Activated CD8-positive, alpha-beta T cell treated with anti-CD3 and anti-CD28 coated beads for 36 hours (primary cell): ENCODE measurements around the gene EOLA2. TPM values are rescaled to one million over a fixed set of nuclear protein-coding genes. Genes with fewer than 3 reads are reported as not detected.

Experiments used
- ATAC-seq: fragments of 200-7000 bp; cut with Tn5 transposase; one replicate; pipeline ENCODE4 v1.10.0; 2021; ENCODE audit warnings: mild to moderate bottlenecking, moderate library complexity
- CTCF ChIA-PET: fragments of 350-600 bp; sonication (Branson Sonifier 250); formaldehyde crosslinking; loops from one replicate; lab custom pipeline; 2021; ENCODE audit warnings: antibody characterized with exemption; lab: Charles Lee
- POLR2A ChIA-PET: fragments of 350-600 bp; sonication (Branson Sonifier 250); formaldehyde crosslinking; loops from one replicate; lab custom pipeline; 2021; ENCODE audit warnings: antibody characterized with exemption; lab: Charles Lee
- DNase-seq: peaks from one replicate; pipeline ENCODE4 v3.0.0-alpha.2; 2020
- H3K27ac Mint-ChIP-seq: one replicate; pipeline ENCODE4 v1.8.0; 2021; ENCODE audit warnings: mild to moderate bottlenecking, mixed read lengths
- H3K27me3 Mint-ChIP-seq: one replicate; pipeline ENCODE4 v1.8.0; 2021; ENCODE audit warnings: mixed read lengths
- H3K36me3 Mint-ChIP-seq: one replicate; pipeline ENCODE4 v1.8.0; 2021; ENCODE audit warnings: low read depth, mixed read lengths
- H3K4me1 Mint-ChIP-seq: one replicate; pipeline ENCODE4 v1.8.0; 2021; ENCODE audit warnings: low read depth, mixed read lengths
- H3K4me3 Mint-ChIP-seq: one replicate; pipeline ENCODE4 v1.8.0; 2021; ENCODE audit warnings: mild to moderate bottlenecking, moderate library complexity, mixed read lengths
- H3K9me3 Mint-ChIP-seq: one replicate; pipeline ENCODE4 v1.8.0; 2021; ENCODE audit warnings: mixed read lengths
- CTCF ChIP-seq: fragments of 200-600 bp; IDR thresholded peaks from one replicate; pipeline ENCODE4 v1.8.0; 2022; ENCODE audit warnings: antibody characterized with exemption, mild to moderate bottlenecking
- intact Hi-C: fragments of 100-400 bp; cut with micrococcal nuclease; formaldehyde crosslinking; loops from one replicate; pipeline ENCODE4 v1.10.0; 2022
- total RNA-seq, 2 experiments: library from RNA; stranded (reverse); gene quantifications; one replicate each; pipeline ENCODE4 v1.2.3, GENCODE V29; 2021

Gene EOLA2
- total RNA-seq: 10 to 100 TPM; 23.2 to 25.8 TPM

- no peaks in the 10 kb centered on the region for H3K9me3 Mint-ChIP-seq
- DNase-seq (peak; percentile 96), ATAC-seq (peak; percentile 51)
- intact Hi-C loops: loop anchor here (10.0 kb wide), 2 partner anchors 394 to 434 kb away; partner anchors contain the start of genes EOLA1, HSFX3 and IDS
- H3K27ac Mint-ChIP-seq: peak within 1 kb of the TSS; percentile 97
- no peaks in the 10 kb centered on the region for H3K27me3 Mint-ChIP-seq
- ChIA-PET POLR2A (interaction anchor here (0.5 to 0.9 kb wide), 2 partner anchors 35 to 424 kb away, joined by 3 read pairs; no protein-coding TSS in a partner anchor), CTCF (interaction anchor here (0.8 to 1.5 kb wide), 3 partner anchors 22 to 399 kb away, joined by 3 to 4 read pairs (median 4); no protein-coding TSS in a partner anchor)
- peak within 1 kb of the TSS; percentile 83 for H3K4me3 Mint-ChIP-seq
- peaks cover 2% of the 10 kb centered on the region for H3K36me3 Mint-ChIP-seq
- no peaks in the 10 kb centered on the region for H3K4me1 Mint-ChIP-seq
- peak; percentile 16 for TF ChIP-seq CTCF
These were observed at the start of gene EOLA2 for GRCh38 chrX:149938427-149938880. TSS of gene EOLA2 (minus strand) at chrX:149938491. CDS start at chrX:149933874, 4,617 bp downstream.

GRCh38 chrX:149987613-149988012, 49.3 kb upstream of the EOLA2 start:
- Mint-ChIP-seq H3K4me3 (no peak overlapping the region), H3K4me1 (no peaks in the 10 kb centered on the region), H3K27ac (no peak overlapping the region), H3K9me3 (no peaks in the 10 kb centered on the region), H3K27me3 (no peaks in the 10 kb centered on the region), H3K36me3 (no peaks in the 10 kb centered on the region)
- ChIA-PET POLR2A (no interaction called here), CTCF (no interaction called here)
- intact Hi-C loops: no loop called here
- DNase-seq (no peak), ATAC-seq (no peak)
- TF ChIP-seq CTCF: no peak

GRCh38 chrX:149984411-149984810, 46.1 kb upstream of the EOLA2 start:
- H3K27me3 Mint-ChIP-seq: no peaks in the 10 kb centered on the region
- no peak overlapping the region for H3K4me3 Mint-ChIP-seq
- ATAC-seq (no peak), DNase-seq (no peak)
- H3K27ac Mint-ChIP-seq: no peak overlapping the region
- H3K9me3 Mint-ChIP-seq: no peaks in the 10 kb centered on the region
- ChIA-PET POLR2A (no interaction called here), CTCF (no interaction called here)
- no peak for TF ChIP-seq CTCF
- no peaks in the 10 kb centered on the region for H3K4me1 Mint-ChIP-seq
- no peaks in the 10 kb centered on the region for H3K36me3 Mint-ChIP-seq
- intact Hi-C loops: no loop called here

- Mint-ChIP-seq H3K9me3 (no peaks in the 10 kb centered on the region), H3K36me3 (no peaks in the 10 kb centered on the region), H3K4me3 (no peak overlapping the region), H3K4me1 (no peaks in the 10 kb centered on the region), H3K27me3 (no peaks in the 10 kb centered on the region), H3K27ac (no peak overlapping the region)
- ChIA-PET CTCF (no interaction called here), POLR2A (no interaction called here)
- intact Hi-C loops: no loop called here
- no peak for TF ChIP-seq CTCF
- DNase-seq: no peak
- no peak for ATAC-seq
These were observed 44.0 kb upstream of the EOLA2 start for GRCh38 chrX:149982310-149982709.

GRCh38 chrX:149979126-149979644, 40.9 kb upstream of the EOLA2 start:
- intact Hi-C loops: no loop called here
- ATAC-seq: no peak
- no peak overlapping the region for H3K27ac Mint-ChIP-seq
- H3K4me1 Mint-ChIP-seq: no peaks in the 10 kb centered on the region
- peak; percentile 1 for DNase-seq
- no peaks in the 10 kb centered on the region for H3K36me3 Mint-ChIP-seq
- POLR2A ChIA-PET: no interaction called here
- no peaks in the 10 kb centered on the region for H3K9me3 Mint-ChIP-seq
- H3K4me3 Mint-ChIP-seq: no peak overlapping the region
- CTCF ChIA-PET: no interaction called here
- no peak for TF ChIP-seq CTCF
- no peaks in the 10 kb centered on the region for H3K27me3 Mint-ChIP-seq
